GM10266 (cell line): ENCODE data around the gene LCE6A.

Experiments used
- DNase-seq: peaks from one replicate; pipeline ENCODE4 v3.0.0; 2012; ENCODE audit errors: extremely low spot score
- TF ChIP-seq, protein P1 (sequence below): IDR thresholded peaks from 2 replicates; pipeline ENCODE4 v1.5.1; 2012; ENCODE audit warnings: mild to moderate bottlenecking, low read depth; ENCODE audit not compliant: control insufficient read depth, insufficient read depth; ENCODE audit errors: missing control alignments

LCE6A gene

DNA sequence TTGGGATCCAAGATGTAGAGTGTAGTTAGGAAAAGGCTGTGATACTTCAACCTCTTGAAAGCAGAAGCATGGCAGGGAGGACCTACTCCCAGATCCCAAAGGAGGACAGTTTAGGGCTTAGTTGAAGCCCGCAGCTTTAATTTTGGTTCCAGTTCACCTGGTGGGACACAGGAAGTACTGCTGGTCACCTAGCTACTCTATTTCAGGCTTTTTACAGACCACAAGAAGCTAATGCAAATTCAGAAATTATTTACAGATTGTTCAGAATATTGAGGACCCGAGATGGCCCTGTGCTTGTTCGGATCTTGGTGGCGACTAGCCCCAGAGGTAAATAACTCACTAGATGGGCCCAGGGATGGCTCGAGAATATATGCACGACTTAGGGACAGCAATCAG, 29.1 kb downstream of the LCE6A start:
- TF ChIP-seq, protein P1, sequence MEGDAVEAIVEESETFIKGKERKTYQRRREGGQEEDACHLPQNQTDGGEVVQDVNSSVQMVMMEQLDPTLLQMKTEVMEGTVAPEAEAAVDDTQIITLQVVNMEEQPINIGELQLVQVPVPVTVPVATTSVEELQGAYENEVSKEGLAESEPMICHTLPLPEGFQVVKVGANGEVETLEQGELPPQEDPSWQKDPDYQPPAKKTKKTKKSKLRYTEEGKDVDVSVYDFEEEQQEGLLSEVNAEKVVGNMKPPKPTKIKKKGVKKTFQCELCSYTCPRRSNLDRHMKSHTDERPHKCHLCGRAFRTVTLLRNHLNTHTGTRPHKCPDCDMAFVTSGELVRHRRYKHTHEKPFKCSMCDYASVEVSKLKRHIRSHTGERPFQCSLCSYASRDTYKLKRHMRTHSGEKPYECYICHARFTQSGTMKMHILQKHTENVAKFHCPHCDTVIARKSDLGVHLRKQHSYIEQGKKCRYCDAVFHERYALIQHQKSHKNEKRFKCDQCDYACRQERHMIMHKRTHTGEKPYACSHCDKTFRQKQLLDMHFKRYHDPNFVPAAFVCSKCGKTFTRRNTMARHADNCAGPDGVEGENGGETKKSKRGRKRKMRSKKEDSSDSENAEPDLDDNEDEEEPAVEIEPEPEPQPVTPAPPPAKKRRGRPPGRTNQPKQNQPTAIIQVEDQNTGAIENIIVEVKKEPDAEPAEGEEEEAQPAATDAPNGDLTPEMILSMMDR: no peak
- DNase-seq: no peak

DNA sequence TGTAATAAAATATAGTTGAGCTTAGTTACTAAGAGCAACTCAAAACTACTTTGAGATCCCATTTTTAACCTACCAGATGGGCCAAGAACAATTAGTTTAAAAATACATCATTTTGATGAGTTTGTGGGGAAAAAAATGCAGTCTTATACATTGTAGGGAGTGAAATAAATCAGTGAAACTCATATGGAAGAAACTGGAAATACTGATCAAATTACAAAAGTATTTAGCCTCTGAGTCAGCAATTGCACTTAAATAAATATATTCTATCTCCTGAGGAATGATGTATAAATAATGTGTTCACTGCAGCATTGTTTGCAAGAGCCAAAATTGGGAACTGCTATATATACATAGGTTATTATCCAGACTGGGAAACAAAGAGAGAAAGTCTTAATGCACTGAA, 30.8 kb downstream of the LCE6A start:
- TF ChIP-seq, protein P1: no peak
- no peak for DNase-seq

DNA sequence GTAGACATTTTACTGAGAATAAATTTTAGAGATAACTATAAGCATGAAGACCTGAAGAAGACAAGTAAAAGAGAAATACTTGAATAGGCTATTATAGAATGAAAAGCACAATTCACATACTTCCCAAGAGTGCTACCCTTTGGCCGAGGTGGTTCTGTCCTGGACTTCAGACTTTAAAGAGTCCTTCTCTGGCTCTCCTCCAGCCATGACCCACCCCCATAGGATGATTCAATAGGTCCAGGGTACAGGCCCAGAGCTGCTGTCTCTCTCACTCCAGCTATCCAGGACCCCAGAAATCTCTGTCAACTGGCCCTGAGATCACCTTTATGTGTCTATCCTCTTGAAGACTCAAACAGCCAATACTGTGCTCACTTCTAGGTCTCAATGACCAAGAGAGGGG, 34.2 kb downstream of the LCE6A start:
- TF ChIP-seq, protein P1: no peak
- no peak for DNase-seq

DNA sequence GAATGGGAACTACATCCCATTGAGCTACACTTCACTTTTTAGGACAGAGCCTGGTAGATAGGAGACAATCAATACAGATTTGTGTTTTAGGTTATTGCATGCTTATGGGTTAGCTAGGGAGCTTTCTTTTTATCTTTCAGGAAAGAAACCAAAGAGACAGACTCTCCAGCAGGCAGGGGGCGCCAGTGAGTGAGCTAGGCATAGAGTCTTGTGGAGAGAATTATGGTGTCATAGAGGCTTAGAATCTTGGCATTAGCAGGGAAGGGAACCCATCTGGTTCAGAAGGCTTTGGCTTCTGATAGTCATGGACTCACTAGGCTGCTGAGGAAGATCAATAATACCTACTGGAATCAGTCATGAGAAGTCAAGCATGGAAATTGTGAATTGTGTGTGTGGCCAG, 35.4 kb downstream of the LCE6A start, which contains the start of gene SMCP:
SMCP (plus strand) TSS at position 281 of the 400 bp plus-strand sequence. CDS start 6,101 bp downstream, outside the sequence.
- DNase-seq: no peak
- TF ChIP-seq, protein P1: peak; percentile 15

DNA sequence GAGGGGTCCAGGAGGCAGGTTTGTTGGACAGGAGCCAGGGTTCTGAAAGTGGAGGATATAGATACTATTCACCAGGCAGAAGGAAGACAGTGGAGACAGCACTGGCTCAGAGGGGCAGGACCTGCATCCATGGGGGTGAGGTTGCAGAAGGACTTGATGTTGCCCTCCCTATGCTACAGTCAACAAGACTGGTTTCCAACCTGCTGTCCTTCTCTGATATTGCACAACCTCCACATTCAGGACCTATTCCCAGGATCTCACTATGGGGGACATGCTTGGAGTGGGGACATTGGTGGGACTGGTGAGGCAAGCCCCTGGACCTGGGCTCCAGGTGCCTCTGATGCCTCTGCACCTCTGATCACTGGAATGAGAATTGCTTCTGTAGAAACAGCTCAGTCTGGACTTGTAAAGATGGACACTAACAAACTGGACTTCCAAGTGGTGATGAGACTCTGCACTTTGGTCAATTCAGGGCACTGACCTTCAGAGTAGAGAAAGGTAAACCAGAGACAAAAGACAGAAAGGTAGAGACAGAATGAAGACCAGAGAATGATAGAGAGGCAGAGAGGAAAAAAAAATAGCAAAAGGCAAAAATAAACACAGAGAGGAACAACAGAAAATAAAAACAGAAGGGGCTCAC, 37.0 kb downstream of the LCE6A start:
- TF ChIP-seq, protein P1: no peak

DNA sequence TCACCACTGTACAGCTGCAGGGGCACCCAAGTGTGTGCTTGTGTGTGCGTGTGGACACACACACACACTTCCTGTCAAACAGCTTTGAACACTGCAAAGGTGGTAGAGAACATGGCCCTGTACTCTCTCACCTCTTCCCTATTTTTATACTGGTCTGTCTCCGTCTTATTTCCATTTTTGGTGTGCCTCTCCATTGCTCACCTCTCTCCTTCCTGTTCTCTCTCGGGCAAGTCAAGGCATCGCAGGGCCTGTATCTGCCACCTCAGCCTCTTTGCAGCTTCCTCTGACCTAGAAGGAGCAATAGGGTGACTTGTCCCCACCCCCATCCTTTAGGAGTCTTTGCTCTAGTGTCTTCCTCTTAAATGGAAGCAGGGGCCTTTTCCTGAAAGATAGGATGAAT, 37.7 kb downstream of the LCE6A start:
- no peak for DNase-seq
- TF ChIP-seq, protein P1: no peak

More for the DNA sequence above, 37.0 kb downstream of the LCE6A start:
- DNase-seq: no peak

DNA sequence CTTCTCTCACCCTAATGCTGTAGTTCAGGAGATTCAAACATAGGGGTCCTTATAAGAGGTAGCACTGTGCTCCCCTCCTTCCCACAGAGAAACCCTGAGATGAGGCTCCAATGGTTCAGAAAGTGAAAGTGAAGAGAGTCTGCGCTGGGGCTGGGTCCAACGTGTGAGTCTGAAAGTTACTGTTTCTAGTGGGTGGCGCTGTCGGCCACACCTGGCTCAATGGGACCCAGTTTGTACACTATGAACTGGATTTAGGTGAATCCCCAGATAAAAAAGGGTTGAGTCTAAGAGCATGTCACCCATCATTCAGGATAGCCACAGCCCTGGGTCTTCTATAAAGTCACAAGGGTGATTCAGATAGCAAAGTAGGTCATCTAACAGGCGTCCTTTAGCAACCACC, 38.3 kb downstream of the LCE6A start:
- TF ChIP-seq, protein P1: peak; percentile 9
- DNase-seq: peak; percentile 49
